Astrocyte (in vitro differentiated cells and primary cell): ENCODE results near the gene ATP2A2.

ENCODE experiments used
- EZH2 ChIP-seq: IDR thresholded peaks from 2 replicates; pipeline ENCODE4 v1.6.1; 2012; ENCODE audit warnings: mild to moderate bottlenecking, low read length, inconsistent platforms; ENCODE audit not compliant: insufficient read depth
- TF ChIP-seq, protein P1 (sequence below): IDR thresholded peaks from 2 replicates; pipeline ENCODE4 v1.5.1; 2011; ENCODE audit warnings: low read depth, mild to moderate bottlenecking, inconsistent platforms, low read length, moderate library complexity; ENCODE audit not compliant: insufficient read depth

DNA sequence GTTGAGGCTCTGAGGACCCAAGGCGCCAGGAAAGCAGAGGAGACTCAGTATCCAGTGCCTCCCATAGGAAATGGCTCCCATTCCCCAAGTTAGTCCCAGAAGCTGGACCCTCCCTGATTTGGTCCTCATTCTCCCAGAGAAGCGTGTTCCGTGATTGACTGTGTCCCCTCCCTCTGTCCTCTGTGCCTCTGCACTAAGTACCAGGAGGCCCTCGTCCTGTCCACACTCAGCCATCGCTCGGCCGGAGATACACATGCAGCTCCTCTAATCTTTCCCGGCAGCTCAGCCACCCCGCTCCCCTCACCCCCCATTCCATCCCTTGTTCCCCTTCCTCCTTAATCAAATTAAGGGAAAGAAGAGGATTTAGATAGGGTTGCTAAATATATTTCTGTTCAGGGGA lies 28.3 kb upstream of the ATP2A2 start:
- no peak for TF ChIP-seq EZH2
- TF ChIP-seq, protein P1, sequence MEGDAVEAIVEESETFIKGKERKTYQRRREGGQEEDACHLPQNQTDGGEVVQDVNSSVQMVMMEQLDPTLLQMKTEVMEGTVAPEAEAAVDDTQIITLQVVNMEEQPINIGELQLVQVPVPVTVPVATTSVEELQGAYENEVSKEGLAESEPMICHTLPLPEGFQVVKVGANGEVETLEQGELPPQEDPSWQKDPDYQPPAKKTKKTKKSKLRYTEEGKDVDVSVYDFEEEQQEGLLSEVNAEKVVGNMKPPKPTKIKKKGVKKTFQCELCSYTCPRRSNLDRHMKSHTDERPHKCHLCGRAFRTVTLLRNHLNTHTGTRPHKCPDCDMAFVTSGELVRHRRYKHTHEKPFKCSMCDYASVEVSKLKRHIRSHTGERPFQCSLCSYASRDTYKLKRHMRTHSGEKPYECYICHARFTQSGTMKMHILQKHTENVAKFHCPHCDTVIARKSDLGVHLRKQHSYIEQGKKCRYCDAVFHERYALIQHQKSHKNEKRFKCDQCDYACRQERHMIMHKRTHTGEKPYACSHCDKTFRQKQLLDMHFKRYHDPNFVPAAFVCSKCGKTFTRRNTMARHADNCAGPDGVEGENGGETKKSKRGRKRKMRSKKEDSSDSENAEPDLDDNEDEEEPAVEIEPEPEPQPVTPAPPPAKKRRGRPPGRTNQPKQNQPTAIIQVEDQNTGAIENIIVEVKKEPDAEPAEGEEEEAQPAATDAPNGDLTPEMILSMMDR = no peak
